Measurements from ENCODE around the gene EHMT1.

GRCh38 chr9:137700911-137701310 is 82.1 kb downstream of the EHMT1 start:
- TF ChIP-seq EZH2 (IDR thresholded peaks at IDR 0.05; ENCODE audit: borderline replicate concordance) (no peak), CTCF (IDR thresholded peaks at IDR 0.05; ENCODE audit: poor library complexity) (no peak)
